ENCODE data around the gene CREB3L1.

CREB3L1 gene

DNA sequence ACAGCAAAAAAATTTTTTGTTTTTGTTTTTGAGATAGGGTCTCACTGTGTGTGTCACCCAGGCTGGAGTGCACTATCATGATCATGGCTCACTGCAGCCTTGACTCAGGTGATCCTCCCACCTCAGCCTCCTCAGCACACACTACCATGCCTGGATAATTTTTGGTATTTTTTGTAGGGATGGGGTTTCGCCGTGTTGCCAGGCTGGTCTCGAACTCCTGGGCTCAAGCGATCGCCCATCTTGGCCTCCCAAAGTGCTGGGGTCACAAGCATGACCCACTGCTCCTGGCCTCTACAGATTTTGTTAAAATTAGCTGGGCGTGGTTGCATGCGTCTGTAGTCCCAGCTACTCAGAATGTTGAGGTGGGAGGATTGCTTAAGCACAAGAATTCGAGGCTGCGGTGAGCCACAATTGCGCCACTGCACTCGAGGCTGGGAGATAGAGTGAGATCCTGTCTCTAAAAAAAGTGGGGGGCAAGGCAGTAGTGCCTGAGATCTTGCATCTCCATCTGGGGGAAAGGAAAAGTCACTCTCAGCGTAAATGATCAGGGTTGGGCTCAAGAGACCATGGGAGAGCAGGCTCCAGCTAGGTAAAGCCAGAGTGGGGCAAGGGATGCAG lies 59.2 kb downstream of the CREB3L1 start:
- in situ Hi-C loops (cut with HindIII; ENCODE audit: low sequenced_read_pairs), result no loop called here
- DNase-seq (ENCODE audit: low read depth, low spot score), result no peak
- TF ChIP-seq, protein P1, sequence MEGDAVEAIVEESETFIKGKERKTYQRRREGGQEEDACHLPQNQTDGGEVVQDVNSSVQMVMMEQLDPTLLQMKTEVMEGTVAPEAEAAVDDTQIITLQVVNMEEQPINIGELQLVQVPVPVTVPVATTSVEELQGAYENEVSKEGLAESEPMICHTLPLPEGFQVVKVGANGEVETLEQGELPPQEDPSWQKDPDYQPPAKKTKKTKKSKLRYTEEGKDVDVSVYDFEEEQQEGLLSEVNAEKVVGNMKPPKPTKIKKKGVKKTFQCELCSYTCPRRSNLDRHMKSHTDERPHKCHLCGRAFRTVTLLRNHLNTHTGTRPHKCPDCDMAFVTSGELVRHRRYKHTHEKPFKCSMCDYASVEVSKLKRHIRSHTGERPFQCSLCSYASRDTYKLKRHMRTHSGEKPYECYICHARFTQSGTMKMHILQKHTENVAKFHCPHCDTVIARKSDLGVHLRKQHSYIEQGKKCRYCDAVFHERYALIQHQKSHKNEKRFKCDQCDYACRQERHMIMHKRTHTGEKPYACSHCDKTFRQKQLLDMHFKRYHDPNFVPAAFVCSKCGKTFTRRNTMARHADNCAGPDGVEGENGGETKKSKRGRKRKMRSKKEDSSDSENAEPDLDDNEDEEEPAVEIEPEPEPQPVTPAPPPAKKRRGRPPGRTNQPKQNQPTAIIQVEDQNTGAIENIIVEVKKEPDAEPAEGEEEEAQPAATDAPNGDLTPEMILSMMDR (IDR thresholded peaks at IDR 0.05; ENCODE audit: low read depth, low read length), result no peak
- no peak overlapping the region for H3K4me3 ChIP-seq (ENCODE audit: low read depth, low read length)

DNA sequence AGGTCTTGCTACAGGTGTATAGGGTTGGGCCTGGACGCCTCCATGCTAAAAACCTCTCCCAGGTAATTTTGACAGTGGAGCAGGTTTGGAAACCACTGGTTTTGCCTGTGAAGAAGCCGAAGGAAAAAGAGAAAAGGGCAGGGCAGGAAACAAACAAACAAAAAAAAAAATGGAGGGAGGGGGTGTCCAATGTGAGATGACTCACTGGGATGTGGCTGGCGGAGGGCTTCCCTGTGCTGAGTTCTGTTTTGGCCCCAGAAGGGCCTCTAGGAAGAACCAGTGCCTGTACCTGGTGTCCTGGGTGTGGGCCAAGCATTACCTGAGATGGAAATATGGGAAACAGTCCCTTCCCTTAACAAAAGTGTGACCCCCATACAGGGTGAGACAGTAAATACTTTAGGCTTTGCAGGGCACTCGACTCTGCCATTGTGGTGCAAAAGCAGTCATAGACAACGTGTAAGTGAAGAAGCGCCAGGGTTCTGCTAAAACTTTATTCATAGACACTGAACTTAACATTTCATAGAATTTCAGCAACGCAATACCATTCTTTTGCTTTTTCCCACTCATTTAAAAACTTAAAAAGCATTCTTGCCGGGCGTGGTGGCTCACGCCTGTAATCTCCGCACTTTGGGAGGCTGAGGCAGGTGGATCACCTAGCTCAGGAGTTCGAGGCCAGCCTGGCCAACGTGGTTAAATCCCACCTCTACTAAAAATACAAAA lies 60.3 kb downstream of the CREB3L1 start:
- no peak for DNase-seq (ENCODE audit: low read depth, low spot score)
- TF ChIP-seq, protein P1 (IDR thresholded peaks at IDR 0.05; ENCODE audit: low read depth, low read length), result no peak
- no peak overlapping the region for H3K4me3 ChIP-seq (ENCODE audit: low read depth, low read length)
- in situ Hi-C loops (cut with HindIII; ENCODE audit: low sequenced_read_pairs), result no loop called here

DNA sequence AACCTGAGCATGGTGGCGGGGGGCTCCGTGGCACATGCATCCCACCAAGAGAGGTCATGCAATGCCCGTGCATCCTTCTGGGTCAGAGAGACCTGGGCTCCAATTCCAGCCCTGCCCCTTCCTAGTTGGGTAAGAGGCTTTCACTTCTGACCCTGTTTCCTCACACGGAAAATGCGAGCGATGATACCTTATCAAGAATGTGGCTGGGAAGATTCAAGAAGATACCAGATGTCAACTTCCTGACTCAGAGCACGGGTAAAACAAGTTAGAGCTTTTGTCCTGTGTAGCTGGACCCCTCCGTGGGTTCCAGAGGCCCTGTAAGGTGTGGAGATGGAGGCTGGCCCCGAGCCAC lies 61.1 kb downstream of the CREB3L1 start:
- in situ Hi-C loops (cut with HindIII; ENCODE audit: low sequenced_read_pairs), result no loop called here
- TF ChIP-seq, protein P1 (IDR thresholded peaks at IDR 0.05; ENCODE audit: low read depth, low read length), result no peak
- H3K4me3 ChIP-seq (ENCODE audit: low read depth, low read length), result no peak overlapping the region
- DNase-seq (ENCODE audit: low read depth, low spot score), result no peak

DNA sequence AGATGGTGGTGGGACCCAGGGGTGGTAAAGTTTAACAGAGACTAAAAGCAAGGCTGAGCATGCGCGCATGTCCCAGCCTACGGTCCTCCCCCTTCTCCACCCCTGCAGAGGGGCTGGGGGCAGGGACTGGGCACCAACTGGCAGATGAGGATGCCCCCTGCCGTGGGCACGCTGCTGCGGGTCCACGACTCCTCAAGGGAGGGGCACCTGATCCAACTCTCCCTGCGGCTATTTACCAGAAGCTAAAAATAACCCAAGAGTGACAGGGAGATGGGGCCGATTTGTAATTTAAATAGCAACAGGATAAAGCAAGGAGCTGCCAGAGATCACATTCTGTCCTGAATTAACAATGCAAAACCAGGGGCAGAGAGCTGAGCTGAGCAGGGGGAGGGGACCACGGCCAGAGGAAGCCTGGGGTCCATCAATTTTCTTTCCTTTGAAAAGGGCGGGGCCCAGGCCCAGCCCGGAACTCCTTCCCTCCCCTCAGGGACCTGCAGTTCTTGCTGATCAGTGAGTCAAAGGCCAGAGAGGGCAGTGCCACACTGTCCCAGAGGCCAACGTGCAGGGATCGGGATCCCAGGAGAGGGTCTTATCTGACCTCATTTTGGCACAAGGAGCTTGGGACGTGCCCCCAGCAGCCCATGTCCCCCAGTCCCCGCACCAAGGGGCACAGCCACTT lies 61.7 kb downstream of the CREB3L1 start:
- no peak for DNase-seq (ENCODE audit: low read depth, low spot score)
- TF ChIP-seq, protein P1 (IDR thresholded peaks at IDR 0.05; ENCODE audit: low read depth, low read length), result no peak
- H3K4me3 ChIP-seq (ENCODE audit: low read depth, low read length), result no peak overlapping the region
- in situ Hi-C loops (cut with HindIII; ENCODE audit: low sequenced_read_pairs), result no loop called here

DNA sequence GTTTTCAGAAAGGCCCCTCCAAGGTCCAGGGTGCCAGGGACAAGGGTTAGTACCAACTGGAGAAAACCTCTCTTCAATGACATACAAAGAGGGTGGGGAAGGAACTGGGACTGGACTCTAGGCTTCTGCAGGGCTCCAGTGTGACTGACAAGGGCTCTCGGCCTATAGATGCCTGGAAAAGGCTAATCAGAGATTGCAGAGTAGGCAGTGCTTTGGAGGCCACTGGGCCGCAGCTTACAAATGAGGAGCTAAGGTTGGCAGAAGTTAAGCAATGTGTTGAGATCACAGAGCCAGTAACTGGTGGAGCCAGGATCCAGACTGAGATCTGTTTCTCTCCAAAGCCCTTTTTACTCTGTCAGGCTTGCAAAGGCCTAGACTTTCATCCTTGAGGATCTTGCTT lies 62.4 kb downstream of the CREB3L1 start:
- TF ChIP-seq, protein P1 (IDR thresholded peaks at IDR 0.05; ENCODE audit: low read depth, low read length), result no peak
- in situ Hi-C loops (cut with HindIII; ENCODE audit: low sequenced_read_pairs), result no loop called here
- no peak for DNase-seq (ENCODE audit: low read depth, low spot score)
- H3K4me3 ChIP-seq (ENCODE audit: low read depth, low read length), result no peak overlapping the region

DNA sequence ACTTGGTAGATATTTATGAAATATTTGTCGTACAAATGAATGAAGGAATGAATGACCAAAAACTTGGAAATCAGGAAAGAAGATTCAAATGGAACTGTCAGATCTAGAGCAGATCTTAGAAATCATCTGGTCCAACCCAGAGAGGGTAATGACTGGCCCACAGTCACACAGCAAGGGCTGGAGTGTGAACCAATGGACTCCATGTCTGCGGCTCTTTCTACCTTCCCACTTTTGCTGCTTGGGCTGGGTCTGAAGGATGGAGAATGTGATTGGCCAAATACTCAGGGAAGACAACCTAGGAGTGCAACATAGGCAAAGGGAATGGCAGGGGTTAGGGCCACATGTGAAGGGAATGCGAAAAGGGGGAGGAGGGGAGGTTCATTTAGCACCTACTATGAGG lies 64.0 kb downstream of the CREB3L1 start:
- in situ Hi-C loops (cut with HindIII; ENCODE audit: low sequenced_read_pairs), result no loop called here
- no peak for DNase-seq (ENCODE audit: low read depth, low spot score)
- TF ChIP-seq, protein P1 (IDR thresholded peaks at IDR 0.05; ENCODE audit: low read depth, low read length), result no peak
- no peak overlapping the region for H3K4me3 ChIP-seq (ENCODE audit: low read depth, low read length)
